Bronchial epithelial cell (primary cell): ENCODE measurements around the gene SRGAP1. TPM values are rescaled to one million over a fixed set of nuclear protein-coding genes. Genes with fewer than 3 reads are reported as not detected.

Source experiments
- DNase-seq: peaks from one replicate; pipeline ENCODE4 v3.0.0-alpha.2; 2010; ENCODE audit warnings: low read depth
- FAIRE-seq: peaks from 2 replicates; lab custom pipeline; 2011; peaks lifted over from hg19 to GRCh38; lab: Jason Lieb, UNC
- H3K27me3 ChIP-seq: 2 replicates; pipeline ENCODE4 v1.5.1; 2011; ENCODE audit warnings: low read length; ENCODE audit not compliant: control insufficient read depth, insufficient read depth
- H3K36me3 ChIP-seq: 2 replicates; pipeline ENCODE4 v1.5.1; 2011; ENCODE audit warnings: low read length; ENCODE audit not compliant: control insufficient read depth, insufficient read depth
- H3K4me3 ChIP-seq: 2 replicates; pipeline ENCODE4 v1.5.1; 2011; ENCODE audit warnings: mild to moderate bottlenecking, low read depth, low read length, control low read depth
- CTCF ChIP-seq: IDR thresholded peaks from 2 replicates; pipeline ENCODE4 v1.5.1; 2011; ENCODE audit warnings: mild to moderate bottlenecking, moderate library complexity, low read length, control low read depth, inconsistent platforms; ENCODE audit not compliant: insufficient read depth, severe bottlenecking
- total RNA-seq: library from RNA; depleted of rRNA; stranded (reverse); fragments of >200 nt; gene quantifications from 2 replicates; pipeline ENCODE4 v1.2.1, GENCODE V29; 2014

The SRGAP1 gene
- total RNA-seq, 1 donor from 2014 or later, result 4.5 TPM

DNA sequence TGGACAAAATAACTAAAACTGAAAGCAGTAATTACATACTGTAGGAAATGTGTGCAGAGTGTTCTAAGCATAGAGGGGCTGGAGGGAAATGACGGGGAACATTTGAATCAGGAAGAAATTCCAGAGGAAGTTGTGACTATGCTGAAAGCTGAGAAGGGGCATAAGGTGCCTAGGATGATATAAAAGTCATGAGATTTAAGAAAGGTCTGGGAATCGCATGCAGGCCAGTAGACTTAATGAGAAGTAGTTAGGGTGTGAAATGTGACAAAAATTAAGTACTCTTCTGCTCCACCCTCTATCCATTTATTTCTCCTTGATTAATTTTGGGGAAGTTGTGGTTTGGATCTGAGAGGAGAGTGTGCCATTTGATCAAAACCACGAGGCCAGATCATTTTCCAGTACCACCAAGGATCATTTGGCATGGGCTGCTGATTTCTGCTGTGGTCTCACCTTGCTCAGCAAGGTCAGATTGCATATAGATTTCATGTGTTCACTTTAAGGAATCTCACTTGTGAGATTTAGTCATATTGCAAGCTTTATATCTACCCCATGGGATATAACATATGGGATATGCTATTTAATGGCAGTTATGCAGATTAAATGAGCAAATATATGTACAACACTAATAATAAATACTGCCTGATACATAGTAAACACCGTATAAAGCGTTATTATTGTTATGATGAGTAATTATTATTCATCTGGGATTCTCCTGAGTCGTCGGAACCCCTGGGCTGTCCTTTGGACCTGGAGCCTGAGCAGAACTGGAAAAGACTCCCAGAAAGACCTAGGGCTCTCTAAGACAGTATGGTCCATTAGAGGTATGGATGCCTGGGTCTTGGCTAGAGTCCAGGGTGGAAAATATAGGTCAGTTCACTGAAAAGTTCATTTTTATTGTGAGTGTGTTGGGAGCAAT lies 72.3 kb downstream of the SRGAP1 start:
- no peak for FAIRE-seq

GRCh38 chr12:63917477-63917862 lies 73.0 kb downstream of the SRGAP1 start:
- TF ChIP-seq CTCF, result no peak
- Histone ChIP-seq H3K36me3 (no peaks in the 10 kb centered on the region), H3K4me3 (no peak overlapping the region), H3K27me3 (no peaks in the 10 kb centered on the region)
- FAIRE-seq (no peak), DNase-seq (no peak)

More for the DNA sequence above, 72.3 kb downstream of the SRGAP1 start:
- no peak for TF ChIP-seq CTCF
- Histone ChIP-seq H3K27me3 (no peaks in the 10 kb centered on the region), H3K36me3 (no peaks in the 10 kb centered on the region), H3K4me3 (no peak overlapping the region)
- DNase-seq, result peak; percentile 65

DNA sequence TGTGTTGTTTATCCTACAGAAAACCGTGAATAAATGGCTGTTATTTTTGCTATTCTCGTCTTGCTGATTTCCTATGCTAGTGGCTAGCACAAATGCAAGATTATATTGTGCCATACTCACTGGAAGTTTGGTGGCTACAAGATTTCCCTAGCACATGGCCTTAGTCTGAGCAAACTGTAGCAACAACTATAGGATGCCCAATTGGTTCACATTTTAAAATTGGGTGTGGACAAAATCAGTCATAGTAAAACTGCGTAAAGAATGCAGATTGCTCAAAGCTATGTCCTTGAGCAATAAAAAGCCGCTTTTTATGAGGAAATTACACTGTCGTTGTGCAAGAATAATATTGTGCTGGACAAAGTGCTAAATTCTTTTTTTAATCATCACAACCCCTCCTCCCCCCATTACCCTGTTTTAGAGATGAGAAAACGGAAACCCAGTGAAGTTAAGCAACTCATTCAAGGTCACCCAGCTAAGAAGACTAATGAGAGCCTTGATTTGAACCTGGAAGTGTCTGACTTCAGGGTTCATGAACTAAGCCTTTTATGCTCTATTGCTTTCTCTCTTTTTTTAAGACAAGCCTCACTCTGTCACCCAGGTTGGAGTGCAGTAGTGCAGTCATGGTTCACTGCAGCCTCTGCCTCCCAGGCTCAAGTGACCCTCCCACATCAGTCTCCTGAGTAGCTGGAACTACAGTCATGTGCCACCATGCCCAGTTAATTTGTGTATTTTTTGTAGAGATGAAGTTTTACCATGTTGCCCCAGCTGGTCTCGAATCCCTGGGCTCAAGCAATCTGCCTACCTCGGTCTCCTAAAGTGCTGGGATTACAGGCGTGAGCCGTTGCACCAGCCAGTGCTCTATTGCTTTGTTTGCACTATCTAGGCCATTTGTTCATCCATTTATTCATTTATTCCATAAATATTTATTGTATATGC lies 73.6 kb downstream of the SRGAP1 start:
- TF ChIP-seq CTCF, result no peak
- Histone ChIP-seq H3K36me3 (no peaks in the 10 kb centered on the region), H3K27me3 (no peaks in the 10 kb centered on the region), H3K4me3 (no peak overlapping the region)
- FAIRE-seq (peak; percentile 7), DNase-seq (peak; percentile 99)

DNA sequence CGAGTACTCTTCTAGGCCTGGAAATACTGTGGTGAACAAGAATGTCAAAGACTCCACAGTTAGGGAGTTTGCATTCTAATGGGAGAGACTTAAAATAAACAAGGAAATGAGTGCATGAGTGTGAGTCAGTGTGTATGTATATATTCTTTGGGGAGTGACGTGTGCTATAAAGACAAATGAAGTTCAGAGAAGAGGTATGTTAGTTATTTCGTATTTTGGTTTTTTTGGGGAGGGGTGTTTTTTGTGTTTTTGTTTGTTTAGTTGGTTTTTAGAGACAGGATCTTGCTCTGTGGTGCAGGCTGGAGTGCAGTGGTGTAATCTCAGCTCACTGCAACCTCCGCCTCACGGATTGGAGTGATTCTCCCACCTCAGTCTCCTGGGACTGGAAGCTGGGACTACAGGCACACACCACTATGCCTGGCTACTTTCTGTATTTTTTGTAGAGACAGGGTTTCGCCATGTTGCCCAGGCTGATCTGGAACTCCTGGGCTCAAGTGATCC lies 74.3 kb downstream of the SRGAP1 start:
- Histone ChIP-seq H3K4me3 (no peak overlapping the region), H3K36me3 (no peaks in the 10 kb centered on the region), H3K27me3 (no peaks in the 10 kb centered on the region)
- no peak for TF ChIP-seq CTCF
- FAIRE-seq, result no peak
- DNase-seq, result peak; percentile 94

DNA sequence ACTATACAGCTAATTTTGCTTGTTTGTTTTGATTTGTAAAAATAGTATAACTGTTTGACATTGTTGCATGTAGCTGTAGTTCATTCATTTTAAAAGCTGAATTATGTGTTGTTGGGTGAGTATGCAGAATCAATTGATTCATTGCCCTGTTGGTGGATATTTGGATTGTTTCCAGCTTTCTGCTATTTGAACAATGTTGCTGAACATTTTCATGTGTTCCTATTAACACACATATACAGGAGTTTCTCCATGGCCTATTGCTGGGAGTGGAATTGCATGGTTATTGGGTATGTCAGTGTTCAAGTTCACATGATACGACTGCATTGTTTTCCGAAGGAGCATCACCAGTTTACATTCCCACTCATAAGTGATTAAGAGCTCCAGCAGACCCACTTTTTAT lies 75.3 kb downstream of the SRGAP1 start:
- no peaks in the 10 kb centered on the region for H3K36me3 ChIP-seq
- no peak for TF ChIP-seq CTCF
- DNase-seq (no peak), FAIRE-seq (no peak)
- H3K4me3 ChIP-seq, result no peak overlapping the region
- H3K27me3 ChIP-seq, result no peaks in the 10 kb centered on the region
